ENCODE results near the gene IFFO2. TPM values are rescaled to one million over a fixed set of nuclear protein-coding genes. Genes with fewer than 3 reads are reported as not detected.

The IFFO2 gene
- polyA plus RNA-seq, 4 donors, result 0.22 to 3.6 (median 2.4) TPM

DNA sequence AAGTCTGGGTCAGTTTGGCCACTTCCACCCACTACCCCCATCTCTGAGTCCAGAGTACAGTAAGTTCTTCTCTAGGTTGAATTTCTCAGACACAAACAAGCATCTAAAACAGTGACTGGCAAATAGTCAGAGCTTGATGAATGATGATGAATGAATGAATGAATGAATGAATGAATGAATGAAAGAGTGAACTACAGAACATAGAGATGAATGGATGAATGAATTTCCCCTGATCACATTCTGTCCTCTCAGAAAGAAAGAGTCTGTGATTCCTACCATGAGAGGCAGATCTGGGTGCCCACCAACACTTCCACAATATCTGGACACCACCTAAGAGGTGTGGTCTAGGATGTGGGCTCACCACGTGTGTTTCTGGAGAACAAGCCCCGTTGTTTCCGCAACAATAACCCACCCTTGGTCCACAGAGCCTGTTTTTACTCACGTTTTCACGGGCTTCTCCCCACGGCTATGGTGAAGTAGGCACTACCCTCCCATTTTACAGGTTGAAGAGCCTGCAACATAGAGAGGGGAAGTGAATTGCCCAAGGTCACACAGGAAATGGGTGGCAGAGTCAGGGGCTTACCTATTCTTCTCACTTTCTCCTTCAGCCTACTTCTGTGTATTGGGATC lies 40.2 kb upstream of the IFFO2 start:
- Histone ChIP-seq H3K36me3 (ENCODE audit: control insufficient read depth in 3 of 3, insufficient read depth in 2 of 3, low read depth in 1 of 3, low read length in 3 of 3) (no peaks in the 10 kb centered on the region), H3K9me3 (ENCODE audit: control insufficient read depth in 2 of 2, insufficient read depth in 1 of 2, low read depth in 1 of 2, low read length in 1 of 2) (peaks cover 0 to 7% of the 10 kb centered on the region in 2 donors), H3K4me3 (ENCODE audit: low read depth in 1 of 3, low read length in 3 of 3) (no peak overlapping the region), H3K27me3 (ENCODE audit: control insufficient read depth in 3 of 3, insufficient read depth in 3 of 3, low read length in 3 of 3) (no peaks in the 10 kb centered on the region), H3K4me1 (ENCODE audit: control insufficient read depth in 3 of 3, insufficient read depth in 2 of 3, low read depth in 1 of 3, low read length in 2 of 3) (no peaks in the 10 kb centered on the region), H3K27ac (ENCODE audit: low read depth in 1 of 3, low read length in 2 of 3) (no peak overlapping the region)
- FAIRE-seq, result no peak
- 65 to 83% (median 69%) methylated on average over 6 of the region's 6 CpGs for whole genome bisulfite sequencing, 3 donors
- no peak for DNase-seq

DNA sequence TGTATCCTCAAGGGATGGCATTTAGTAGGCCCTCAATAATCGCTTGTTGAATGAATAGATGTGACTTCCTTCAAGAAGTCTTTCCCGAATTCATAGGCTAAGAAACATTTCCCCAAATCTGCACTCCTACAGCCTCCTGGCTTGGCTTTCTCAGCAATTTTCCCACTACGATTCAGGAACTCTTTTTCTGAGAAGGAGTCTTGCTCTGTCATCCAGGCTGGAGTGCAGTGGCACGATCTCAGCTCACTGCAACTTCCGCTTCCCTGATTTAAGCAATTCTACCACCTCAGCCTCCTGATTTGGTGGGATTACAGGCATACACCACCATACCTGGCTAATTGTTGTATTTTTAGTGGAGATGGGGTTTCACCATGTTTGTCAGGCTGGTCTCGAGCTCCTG lies 37.9 kb upstream of the IFFO2 start:
- no peak for DNase-seq
- H3K4me3 ChIP-seq (ENCODE audit: low read depth in 1 of 3, low read length in 3 of 3), result no peak overlapping the region
- no peak overlapping the region for H3K27ac ChIP-seq (ENCODE audit: low read depth in 1 of 3, low read length in 2 of 3)
- no peaks in the 10 kb centered on the region for H3K9me3 ChIP-seq (ENCODE audit: control insufficient read depth in 2 of 2, insufficient read depth in 1 of 2, low read depth in 1 of 2, low read length in 1 of 2)
- H3K27me3 ChIP-seq (ENCODE audit: control insufficient read depth in 3 of 3, insufficient read depth in 3 of 3, low read length in 3 of 3), result no peaks in the 10 kb centered on the region
- 85 to 92% (median 91%) methylated on average over 6 of the region's 6 CpGs for WGBS, 3 donors
- H3K36me3 ChIP-seq (ENCODE audit: control insufficient read depth in 3 of 3, insufficient read depth in 2 of 3, low read depth in 1 of 3, low read length in 3 of 3), result no peaks in the 10 kb centered on the region
- H3K4me1 ChIP-seq (ENCODE audit: control insufficient read depth in 3 of 3, insufficient read depth in 2 of 3, low read depth in 1 of 3, low read length in 2 of 3), result no peaks in the 10 kb centered on the region
- FAIRE-seq, result no peak

DNA sequence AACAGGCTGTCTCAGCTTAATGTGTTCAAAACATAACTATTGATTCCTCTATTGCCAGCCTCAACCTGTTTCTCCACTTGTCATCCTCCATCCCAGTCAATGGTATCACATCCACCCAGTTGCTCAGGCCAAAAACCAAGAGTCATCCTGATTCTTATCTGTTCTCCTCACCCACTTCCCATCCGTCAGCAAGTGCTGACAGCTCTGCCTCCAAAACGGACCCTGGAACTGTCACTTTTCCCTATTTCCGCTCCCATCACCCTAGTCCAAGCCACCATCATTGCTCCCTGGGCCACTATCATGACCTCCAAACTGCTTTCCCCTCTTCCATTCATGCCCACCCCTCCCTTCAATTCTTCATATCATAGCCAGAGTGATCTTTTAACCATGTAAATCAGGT lies 36.2 kb upstream of the IFFO2 start:
- 81 to 87% (median 83%) methylated on average over 3 of the region's 3 CpGs for WGBS, 3 donors
- no peak overlapping the region for H3K4me3 ChIP-seq (ENCODE audit: low read depth in 1 of 3, low read length in 3 of 3)
- no peaks in the 10 kb centered on the region for H3K4me1 ChIP-seq (ENCODE audit: control insufficient read depth in 3 of 3, insufficient read depth in 2 of 3, low read depth in 1 of 3, low read length in 2 of 3)
- no peaks in the 10 kb centered on the region for H3K27me3 ChIP-seq (ENCODE audit: control insufficient read depth in 3 of 3, insufficient read depth in 3 of 3, low read length in 3 of 3)
- FAIRE-seq (no peak), DNase-seq (no peak)
- H3K36me3 ChIP-seq (ENCODE audit: control insufficient read depth in 3 of 3, insufficient read depth in 2 of 3, low read depth in 1 of 3, low read length in 3 of 3), result no peaks in the 10 kb centered on the region
- no peaks in the 10 kb centered on the region for H3K9me3 ChIP-seq (ENCODE audit: control insufficient read depth in 2 of 2, insufficient read depth in 1 of 2, low read depth in 1 of 2, low read length in 1 of 2)
- no peak overlapping the region for H3K27ac ChIP-seq (ENCODE audit: low read depth in 1 of 3, low read length in 2 of 3)

DNA sequence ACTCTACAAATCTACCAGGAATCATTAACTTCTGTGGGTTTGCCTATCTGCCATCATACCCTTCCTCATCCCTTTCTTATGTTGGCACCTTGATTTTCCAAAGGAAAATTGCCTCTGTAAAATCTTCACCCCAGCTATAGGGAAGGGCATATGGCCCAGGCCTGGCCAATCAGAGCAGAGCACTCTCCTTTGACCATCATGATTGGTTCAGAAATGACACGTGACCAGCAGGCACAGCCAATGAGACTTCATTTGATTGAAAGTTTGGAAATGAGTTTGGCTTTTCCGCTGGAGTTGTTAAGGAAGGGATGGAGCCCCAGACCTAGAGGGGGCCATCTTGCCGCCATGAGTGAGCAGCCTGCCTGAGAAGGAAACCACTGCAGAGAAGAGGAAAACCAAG lies 35.1 kb upstream of the IFFO2 start:
- Histone ChIP-seq H3K9me3 (ENCODE audit: control insufficient read depth in 2 of 2, insufficient read depth in 1 of 2, low read depth in 1 of 2, low read length in 1 of 2) (no peaks in the 10 kb centered on the region), H3K36me3 (ENCODE audit: control insufficient read depth in 3 of 3, insufficient read depth in 2 of 3, low read depth in 1 of 3, low read length in 3 of 3) (no peaks in the 10 kb centered on the region), H3K27me3 (ENCODE audit: control insufficient read depth in 3 of 3, insufficient read depth in 3 of 3, low read length in 3 of 3) (no peaks in the 10 kb centered on the region), H3K27ac (ENCODE audit: low read depth in 1 of 3, low read length in 2 of 3) (no peak overlapping the region), H3K4me1 (ENCODE audit: control insufficient read depth in 3 of 3, insufficient read depth in 2 of 3, low read depth in 1 of 3, low read length in 2 of 3) (no peaks in the 10 kb centered on the region), H3K4me3 (ENCODE audit: low read depth in 1 of 3, low read length in 3 of 3) (no peak overlapping the region)
- no peak for FAIRE-seq
- WGBS, 3 donors, result 94 to 96% (median 95%) methylated on average over 3 of the region's 3 CpGs
- no peak for DNase-seq

DNA sequence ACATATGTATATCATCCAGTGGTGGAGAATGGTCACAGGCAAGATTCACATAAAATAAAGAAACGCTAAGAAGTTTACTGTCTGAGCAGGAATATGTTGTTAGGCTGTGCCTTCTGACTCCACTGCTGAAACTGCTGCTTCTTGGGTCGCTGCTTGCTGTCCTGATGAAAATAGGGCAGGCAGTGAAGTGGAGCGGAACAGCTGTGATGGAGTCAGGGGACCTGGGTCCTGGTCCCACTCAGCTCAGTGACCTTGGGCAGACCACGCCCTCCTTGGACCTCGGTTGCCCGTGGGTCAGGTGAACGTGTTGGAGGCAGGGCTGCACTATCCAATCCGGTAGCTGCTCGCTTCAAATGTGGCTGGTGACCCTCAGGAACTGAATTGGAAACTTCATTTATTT lies 33.4 kb upstream of the IFFO2 start:
- H3K9me3 ChIP-seq (ENCODE audit: control insufficient read depth in 2 of 2, insufficient read depth in 1 of 2, low read depth in 1 of 2, low read length in 1 of 2), result no peaks in the 10 kb centered on the region
- DNase-seq, result no peak
- no peaks in the 10 kb centered on the region for H3K4me1 ChIP-seq (ENCODE audit: control insufficient read depth in 3 of 3, insufficient read depth in 2 of 3, low read depth in 1 of 3, low read length in 2 of 3)
- H3K27ac ChIP-seq (ENCODE audit: low read depth in 1 of 3, low read length in 2 of 3), result no peak overlapping the region
- FAIRE-seq, result no peak
- WGBS, 3 donors, result 71 to 81% (median 74%) methylated on average over 9 of the region's 9 CpGs
- H3K36me3 ChIP-seq (ENCODE audit: control insufficient read depth in 3 of 3, insufficient read depth in 2 of 3, low read depth in 1 of 3, low read length in 3 of 3), result no peaks in the 10 kb centered on the region
- peaks cover 0 to 3% (median 2%) of the 10 kb centered on the region in 3 donors for H3K27me3 ChIP-seq (ENCODE audit: control insufficient read depth in 3 of 3, insufficient read depth in 3 of 3, low read length in 3 of 3)
- H3K4me3 ChIP-seq (ENCODE audit: low read depth in 1 of 3, low read length in 3 of 3), result no peak overlapping the region

DNA sequence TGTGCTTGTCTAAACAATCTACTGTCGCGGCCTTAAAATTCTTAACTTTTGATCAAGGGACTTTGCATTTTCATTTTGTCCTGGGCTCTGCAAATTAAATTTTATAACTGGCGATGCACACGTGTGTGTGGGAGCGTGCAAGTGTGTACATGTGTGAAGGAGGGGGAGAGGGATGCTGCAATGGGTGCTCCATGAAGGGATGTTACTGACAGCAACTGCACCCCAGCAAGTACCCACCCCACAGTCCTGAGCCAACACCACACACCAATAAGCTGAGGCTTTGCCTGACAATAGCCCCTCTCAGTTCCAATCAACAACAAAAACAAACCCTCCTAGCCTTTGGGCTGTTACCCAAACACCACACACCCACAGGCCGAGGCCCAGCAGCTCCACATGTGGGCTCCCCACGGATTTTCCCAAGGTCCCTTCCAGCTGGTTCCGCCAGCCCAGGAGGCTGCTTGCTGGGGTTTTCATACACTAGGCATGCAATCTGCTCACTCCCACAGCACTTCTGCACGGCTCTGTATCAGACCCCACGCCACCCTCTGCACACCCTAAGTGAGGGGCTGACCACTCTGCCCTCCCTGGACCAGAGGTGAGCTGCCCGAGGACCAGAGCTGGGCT lies 32.8 kb upstream of the IFFO2 start:
- no peak for FAIRE-seq
- Histone ChIP-seq H3K27ac (ENCODE audit: low read depth in 1 of 3, low read length in 2 of 3) (no peak overlapping the region), H3K27me3 (ENCODE audit: control insufficient read depth in 3 of 3, insufficient read depth in 3 of 3, low read length in 3 of 3) (peaks cover 0 to 3% (median 2%) of the 10 kb centered on the region in 3 donors), H3K36me3 (ENCODE audit: control insufficient read depth in 3 of 3, insufficient read depth in 2 of 3, low read depth in 1 of 3, low read length in 3 of 3) (no peaks in the 10 kb centered on the region), H3K9me3 (ENCODE audit: control insufficient read depth in 2 of 2, insufficient read depth in 1 of 2, low read depth in 1 of 2, low read length in 1 of 2) (no peaks in the 10 kb centered on the region), H3K4me3 (ENCODE audit: low read depth in 1 of 3, low read length in 3 of 3) (no peak overlapping the region), H3K4me1 (ENCODE audit: control insufficient read depth in 3 of 3, insufficient read depth in 2 of 3, low read depth in 1 of 3, low read length in 2 of 3) (no peaks in the 10 kb centered on the region)
- DNase-seq, result no peak
- 80 to 83% (median 81%) methylated on average over 11 of the region's 11 CpGs for WGBS, 3 donors

DNA sequence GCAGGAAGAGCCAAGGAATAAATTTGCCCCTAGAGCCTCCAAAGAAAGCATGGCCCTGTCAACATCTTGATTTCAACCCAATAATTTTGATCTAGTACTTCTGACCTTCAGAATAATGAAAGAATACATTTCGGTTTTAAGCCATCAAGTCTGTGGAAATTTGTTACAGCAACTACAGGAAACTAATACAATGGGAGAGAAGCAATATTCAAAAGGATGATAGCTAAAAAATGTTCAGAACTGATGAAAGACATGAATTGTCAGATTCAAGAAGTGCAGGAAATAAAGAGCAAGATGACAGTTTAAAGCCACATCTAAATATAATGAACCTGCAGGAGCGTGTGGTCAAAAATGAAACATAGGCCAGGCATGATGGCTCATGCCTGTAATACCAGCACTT lies 24.8 kb upstream of the IFFO2 start:
- no peaks in the 10 kb centered on the region for H3K36me3 ChIP-seq (ENCODE audit: control insufficient read depth in 3 of 3, insufficient read depth in 2 of 3, low read depth in 1 of 3, low read length in 3 of 3)
- peaks cover 0 to 9% of the 10 kb centered on the region in 2 donors for H3K9me3 ChIP-seq (ENCODE audit: control insufficient read depth in 2 of 2, insufficient read depth in 1 of 2, low read depth in 1 of 2, low read length in 1 of 2)
- FAIRE-seq (no peak), DNase-seq (no peak)
- no peaks in the 10 kb centered on the region for H3K4me1 ChIP-seq (ENCODE audit: control insufficient read depth in 3 of 3, insufficient read depth in 2 of 3, low read depth in 1 of 3, low read length in 2 of 3)
- 92 to 95% (median 93%) methylated on average over 2 of the region's 2 CpGs for WGBS, 3 donors
- H3K4me3 ChIP-seq (ENCODE audit: low read depth in 1 of 3, low read length in 3 of 3), result no peak overlapping the region
- peaks cover 0 to 8% (median 5%) of the 10 kb centered on the region in 3 donors for H3K27me3 ChIP-seq (ENCODE audit: control insufficient read depth in 3 of 3, insufficient read depth in 3 of 3, low read length in 3 of 3)
- H3K27ac ChIP-seq (ENCODE audit: low read depth in 1 of 3, low read length in 2 of 3), result no peak overlapping the region

DNA sequence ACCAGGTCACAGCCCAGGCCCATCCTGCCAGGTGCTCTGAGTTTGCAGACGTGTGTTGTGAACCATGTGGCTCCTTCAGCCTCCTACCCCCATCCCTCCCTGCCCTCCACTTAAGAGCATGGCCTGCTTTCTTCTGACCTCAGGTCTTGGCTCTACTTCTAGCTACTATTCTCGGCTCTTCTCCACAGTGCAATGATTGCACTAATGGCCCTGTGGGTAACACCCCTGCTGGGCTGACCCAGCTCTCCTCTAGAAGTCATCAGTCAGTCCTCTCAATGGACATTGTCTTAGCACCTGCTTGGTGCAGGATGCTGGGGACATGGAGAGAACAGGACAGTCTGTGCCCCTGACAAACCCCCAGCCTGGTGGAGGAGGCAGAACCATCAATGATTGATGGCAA lies 22.2 kb upstream of the IFFO2 start:
- Histone ChIP-seq H3K27ac (ENCODE audit: low read depth in 1 of 3, low read length in 2 of 3) (no peak overlapping the region), H3K9me3 (ENCODE audit: control insufficient read depth in 2 of 2, insufficient read depth in 1 of 2, low read depth in 1 of 2, low read length in 1 of 2) (peaks cover 0 to 9% of the 10 kb centered on the region in 2 donors), H3K27me3 (ENCODE audit: control insufficient read depth in 3 of 3, insufficient read depth in 3 of 3, low read length in 3 of 3) (peaks cover 0 to 5% (median 2%) of the 10 kb centered on the region in 3 donors), H3K4me3 (ENCODE audit: low read depth in 1 of 3, low read length in 3 of 3) (no peak overlapping the region), H3K36me3 (ENCODE audit: control insufficient read depth in 3 of 3, insufficient read depth in 2 of 3, low read depth in 1 of 3, low read length in 3 of 3) (no peaks in the 10 kb centered on the region), H3K4me1 (ENCODE audit: control insufficient read depth in 3 of 3, insufficient read depth in 2 of 3, low read depth in 1 of 3, low read length in 2 of 3) (no peaks in the 10 kb centered on the region)
- DNase-seq (no peak), FAIRE-seq (no peak)
- 63 to 74% (median 68%) methylated on average over 2 of the region's 2 CpGs for WGBS, 3 donors

DNA sequence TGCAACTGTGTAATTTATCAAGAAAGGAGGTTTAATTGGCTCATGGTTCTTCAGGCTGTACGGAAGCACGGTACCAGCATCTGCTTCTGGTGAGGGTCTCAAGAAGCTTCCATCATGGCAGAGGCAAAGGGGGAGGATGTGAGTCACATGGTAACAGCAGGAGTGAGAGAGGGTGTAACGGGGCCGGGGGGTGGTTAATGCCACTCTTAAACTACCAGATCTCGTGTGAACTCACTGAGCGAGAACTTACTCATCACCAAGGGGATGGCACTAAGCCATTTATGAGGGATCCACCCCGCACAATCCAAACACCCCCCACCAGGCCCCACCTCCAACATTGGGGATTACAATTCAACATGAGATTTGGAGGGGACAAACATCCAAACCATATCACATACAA lies 21.0 kb upstream of the IFFO2 start:
- no peaks in the 10 kb centered on the region for H3K36me3 ChIP-seq (ENCODE audit: control insufficient read depth in 3 of 3, insufficient read depth in 2 of 3, low read depth in 1 of 3, low read length in 3 of 3)
- peaks cover 0 to 9% of the 10 kb centered on the region in 2 donors for H3K9me3 ChIP-seq (ENCODE audit: control insufficient read depth in 2 of 2, insufficient read depth in 1 of 2, low read depth in 1 of 2, low read length in 1 of 2)
- H3K27me3 ChIP-seq (ENCODE audit: control insufficient read depth in 3 of 3, insufficient read depth in 3 of 3, low read length in 3 of 3), result peaks cover 0 to 4% (median 2%) of the 10 kb centered on the region in 3 donors
- no peak overlapping the region for H3K27ac ChIP-seq (ENCODE audit: low read depth in 1 of 3, low read length in 2 of 3)
- DNase-seq, result no peak
- H3K4me3 ChIP-seq (ENCODE audit: low read depth in 1 of 3, low read length in 3 of 3), result no peak overlapping the region
- no peak for FAIRE-seq
- WGBS, 3 donors, result 74 to 79% (median 77%) methylated on average over 7 of the region's 7 CpGs
- H3K4me1 ChIP-seq (ENCODE audit: control insufficient read depth in 3 of 3, insufficient read depth in 2 of 3, low read depth in 1 of 3, low read length in 2 of 3), result no peaks in the 10 kb centered on the region
